ENCODE results near the gene LRRC25.

DNA sequence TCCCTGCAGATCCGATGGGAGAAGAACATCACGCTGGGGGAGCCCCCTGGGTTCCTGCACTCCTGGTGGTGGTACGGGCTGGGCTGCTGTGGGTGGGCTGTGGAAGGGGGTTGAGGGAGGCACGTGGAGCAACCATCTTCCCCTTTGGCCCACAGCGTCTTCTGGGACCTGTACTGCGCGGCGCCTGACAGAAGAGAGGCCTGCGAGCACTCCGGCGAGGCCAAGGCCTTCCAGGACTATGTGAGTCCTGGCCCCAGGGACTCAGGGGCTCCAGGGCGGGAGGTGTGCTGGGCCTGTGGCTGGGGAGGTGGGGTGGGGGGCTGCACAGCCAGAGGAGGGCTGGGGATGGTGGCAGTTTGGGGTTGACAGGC is 30.3 kb upstream of the LRRC25 start:
- no peak for TF ChIP-seq EZH2 (IDR thresholded peaks at IDR 0.05; ENCODE audit: low read length)
- no peak for TF ChIP-seq CTCF (optimal IDR thresholded peaks at IDR 0.05 in 1 of 3, IDR thresholded peaks at IDR 0.05 in 1 of 3, conservative IDR thresholded peaks at IDR 0.05 in 1 of 3; ENCODE audit: extremely low read depth in 1 of 3, insufficient read depth in 2 of 3, low read length in 3 of 3)

All from keratinocyte (primary cell).